K562 (cell line): ENCODE data around the gene NRTN. TPM values are rescaled to one million over a fixed set of nuclear protein-coding genes. Genes with fewer than 3 reads are reported as not detected.

Experiments used
- CBFA2T3 ChIP-seq: fragments of 450-650 bp; IDR thresholded peaks from 2 replicates; pipeline ENCODE4 v1.6.1; 2017
- CBX5 ChIP-seq: IDR thresholded peaks from 2 replicates; pipeline ENCODE4 v1.6.1; 2014; ENCODE audit warnings: low read depth, borderline replicate concordance
- GABPB2 ChIP-seq: fragments of 250-450 bp; sonication (Bioruptor Pico); conservative IDR thresholded peaks from 2 replicates; pipeline ENCODE4 v1.5.1; 2021; ENCODE audit warnings: mild to moderate bottlenecking
- KLF6 ChIP-seq: fragments of 250-450 bp; sonication (Bioruptor Pico); IDR thresholded peaks from 2 replicates; pipeline ENCODE4 v1.4.0; 2020; ENCODE audit warnings: mild to moderate bottlenecking, moderate library complexity, borderline replicate concordance
- L3MBTL2 ChIP-seq: fragments of 450-650 bp; IDR thresholded peaks from 2 replicates; pipeline ENCODE4 v1.6.1; 2016; ENCODE audit warnings: mild to moderate bottlenecking, moderate library complexity
- MYBL2 ChIP-seq, 2 experiments: fragments of 450-650 bp in 1 of 2; sonication (generic) in 1 of 2; formaldehyde crosslinking in 1 of 2; IDR thresholded peaks; 2 replicates each; pipeline versions ENCODE4 v1.6.1 to v1.8.1; 2017 to 2022; ENCODE audit warnings: borderline replicate concordance in 1 of 2, inconsistent platforms in 1 of 2, low read depth in 1 of 2, mild to moderate bottlenecking in 1 of 2, missing genetic modification reagents in 1 of 2, moderate library complexity in 1 of 2
- NR3C1 ChIP-seq: sonication (generic); formaldehyde crosslinking; IDR thresholded peaks from 2 replicates; pipeline ENCODE4 v1.8.1; 2022; ENCODE audit warnings: missing genetic modification reagents
- PHF8 ChIP-seq: fragments of 200-600 bp; sonication (generic); IDR thresholded peaks from 2 replicates; pipeline ENCODE4 v1.6.1; 2012; ENCODE audit warnings: mixed run types, mild to moderate bottlenecking, inconsistent platforms, low read length, moderate library complexity, borderline replicate concordance
- POU5F1 ChIP-seq: fragments of 150-350 bp; IDR thresholded peaks from 2 replicates; pipeline ENCODE4 v1.6.1; 2014; ENCODE audit warnings: borderline replicate concordance, low read length, low read depth, mild to moderate bottlenecking; ENCODE audit not compliant: partially characterized antibody
- RAD51 ChIP-seq: fragments of 450-650 bp; IDR thresholded peaks from 2 replicates; pipeline ENCODE4 v1.7.1; 2016; ENCODE audit warnings: low read depth, mild to moderate bottlenecking, borderline replicate concordance
- SIX5 ChIP-seq, 2 experiments: IDR thresholded peaks; 2 replicates each; pipeline ENCODE4 v1.6.1; 2011; ENCODE audit warnings: low read length in 2 of 2, borderline replicate concordance in 1 of 2, low read depth in 1 of 2, mild to moderate bottlenecking in 1 of 2, moderate library complexity in 1 of 2; ENCODE audit not compliant: insufficient read depth in 1 of 2
- SRSF9 ChIP-seq: fragments of 200-400 bp; formaldehyde crosslinking; IDR thresholded peaks from 2 replicates; pipeline ENCODE4 v1.6.1; 2017; ENCODE audit warnings: low read depth, low read length, borderline replicate concordance
- ZNF140 ChIP-seq: fragments of 250-450 bp; sonication (Bioruptor Pico); IDR thresholded peaks from 2 replicates; pipeline ENCODE4 v1.8.0; 2021; ENCODE audit warnings: moderate library complexity, mild to moderate bottlenecking, inconsistent platforms
- ZNF146 ChIP-seq: IDR thresholded peaks from one replicate; pipeline ENCODE4 v1.6.1; 2018; ENCODE audit warnings: missing compliant biosample characterization; ENCODE audit not compliant: unreplicated experiment
- ZNF263 ChIP-seq: sonication (generic); formaldehyde crosslinking; IDR thresholded peaks from 2 replicates; pipeline ENCODE4 v1.8.0; 2022; ENCODE audit warnings: mild to moderate bottlenecking, missing genetic modification reagents, borderline replicate concordance
- ZNF57 ChIP-seq: fragments of 450-650 bp; formaldehyde crosslinking; IDR thresholded peaks from 2 replicates; pipeline ENCODE4 v1.4.0; 2020; ENCODE audit warnings: mild to moderate bottlenecking, moderate library complexity
- ZNF766 ChIP-seq: fragments of 200-800 bp; sonication (Bioruptor generic); conservative IDR thresholded peaks from 2 replicates; pipeline ENCODE4 v1.6.1; 2016; ENCODE audit warnings: missing genetic modification characterization, missing compliant biosample characterization
- polyA plus RNA-seq, 8 experiments: library from polyadenylated mRNA; depleted of rRNA in 4 of 8; stranded (reverse) in 5 of 8; unstranded in 3 of 8; fragments of >200 nt; fragmentation: Nextera tagmentation in 2 of 8; fragmentation: Illumina TruSeq in 1 of 8; extraction: Ambion mirVana in 2 of 8; extraction: Trizol in 1 of 8; gene quantifications; 2 replicates each; pipeline versions ENCODE4 v1.2.1 to v1.2.3, GENCODE V29; 2011 to 2014; ENCODE audit warnings: inconsistent platforms in 1 of 8, missing spikeins in 1 of 8
- total RNA-seq, 7 experiments: library from RNA; depleted of rRNA in 6 of 7; stranded (reverse); fragments of >200 nt in 6 of 7; fragmentation: Illumina TruSeq in 2 of 7; extraction: Trizol in 2 of 7; gene quantifications; 2 replicates each; pipeline versions ENCODE4 v1.2.1 to v1.2.3, GENCODE V29; 2011 to 2021; ENCODE audit warnings: low replicate concordance in 1 of 7
- TF ChIP-seq, protein P1 (sequence below): sonication (generic); formaldehyde crosslinking; IDR thresholded peaks from 2 replicates; pipeline ENCODE4 v1.9.0; 2022; ENCODE audit warnings: mild to moderate bottlenecking, missing genetic modification reagents
- TF ChIP-seq, protein P2 (sequence below), 3 experiments: fragments of 200-800 bp in 1 of 3; fragments of 250-450 bp in 1 of 3; fragments of 450-650 bp in 1 of 3; sonication (Bioruptor Pico) in 1 of 3; sonication (Bioruptor generic) in 1 of 3; formaldehyde crosslinking in 1 of 3; IDR thresholded peaks; 2 replicates each; pipeline versions ENCODE4 v1.6.1 to v1.8.0; 2016 to 2022; ENCODE audit warnings: mild to moderate bottlenecking in 2 of 3, missing genetic modification characterization in 2 of 3, missing compliant biosample characterization in 1 of 3, moderate library complexity in 1 of 3
- TF ChIP-seq, protein P3 (sequence below): fragments of 450-650 bp; formaldehyde crosslinking; IDR thresholded peaks from 2 replicates; pipeline ENCODE4 v1.4.0; 2020; ENCODE audit warnings: mild to moderate bottlenecking, mixed read lengths

The NRTN gene
- total and polyA plus RNA-seq, 9 of the 15 experiments (the other 6 are each of a cell fraction or from before 2014, with no cell fraction given): 0.62 to 8.1 (median 1.6) TPM; not detected in 2

DNA sequence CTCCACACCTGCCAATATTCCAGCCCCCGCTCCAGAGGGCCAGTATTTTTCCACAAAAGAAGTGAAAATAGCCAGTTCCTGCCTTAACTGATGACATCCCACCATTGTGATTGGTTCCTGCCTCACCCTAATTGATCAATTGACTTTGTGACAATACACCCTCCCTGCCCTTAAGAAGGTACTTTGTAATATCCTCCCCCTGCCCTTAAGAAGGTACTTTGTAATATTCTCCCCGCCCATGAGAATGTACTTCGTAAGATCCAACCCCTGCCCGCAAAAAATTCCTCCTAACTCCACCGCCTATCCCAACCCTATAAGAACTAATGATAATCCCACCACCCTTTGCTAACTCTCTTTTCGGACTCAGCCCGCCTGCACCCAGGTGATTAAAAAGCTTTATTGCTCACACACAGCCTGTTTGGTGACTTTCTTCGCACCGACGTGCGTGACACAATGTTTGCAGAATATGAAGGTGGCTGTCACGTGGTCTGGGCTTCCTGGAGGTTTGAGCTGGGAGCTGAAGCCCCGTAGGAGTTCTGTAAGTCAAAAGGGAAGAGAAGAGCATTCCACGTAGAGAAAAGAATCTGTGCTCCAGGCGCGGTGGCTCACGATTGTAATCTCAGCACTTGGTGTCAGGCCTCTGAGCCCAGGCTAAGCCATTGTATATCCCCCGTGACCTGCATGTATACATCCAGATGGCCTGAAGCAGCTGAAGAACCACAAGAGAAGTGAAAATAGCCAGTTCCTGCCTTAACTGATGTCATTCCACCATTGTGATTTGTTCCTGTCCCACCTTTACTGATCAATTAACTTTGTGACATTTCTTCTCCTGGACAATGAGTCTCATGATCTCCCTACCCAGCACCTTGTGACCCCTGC, 52.6 kb downstream of the NRTN start (continued):
- TF ChIP-seq, protein P1, sequence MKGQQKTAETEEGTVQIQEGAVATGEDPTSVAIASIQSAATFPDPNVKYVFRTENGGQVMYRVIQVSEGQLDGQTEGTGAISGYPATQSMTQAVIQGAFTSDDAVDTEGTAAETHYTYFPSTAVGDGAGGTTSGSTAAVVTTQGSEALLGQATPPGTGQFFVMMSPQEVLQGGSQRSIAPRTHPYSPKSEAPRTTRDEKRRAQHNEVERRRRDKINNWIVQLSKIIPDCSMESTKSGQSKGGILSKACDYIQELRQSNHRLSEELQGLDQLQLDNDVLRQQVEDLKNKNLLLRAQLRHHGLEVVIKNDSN (CRISPR knock-in tag): peak; percentile 49
- TF ChIP-seq ZNF766 (CRISPR knock-in tag) (no peak), SRSF9 (no peak), NR3C1 (CRISPR knock-in tag) (no peak), L3MBTL2 (0 out of 2 replicates have a peak, but pooled peaks have one; percentile 19), ZNF57 (CRISPR knock-in tag) (peak; percentile 98), CBFA2T3 (no peak), KLF6 (CRISPR knock-in tag) (no peak), GABPB2 (CRISPR knock-in tag) (no peak), POU5F1 (no peak), SIX5 (IDR thresholded peaks at IDR 0.05; ENCODE audit: borderline replicate concordance in 1 of 2, insufficient read depth in 1 of 2, low read depth in 1 of 2, low read length in 2 of 2) (no peak), CBX5 (peak; percentile 66; the same call in 1 of the 2 replicates), ZNF140 (CRISPR knock-in tag) (no peak), RAD51 (peak; percentile 66; the same call in 1 of the 2 replicates), ZNF146 (no peak), MYBL2 (IDR thresholded peaks at IDR 0.05; ENCODE audit: low read depth) (no peak), MYBL2 (CRISPR knock-in tag; IDR thresholded peaks at IDR 0.05; ENCODE audit: borderline replicate concordance) (no peak), PHF8 (no peak), ZNF263 (CRISPR knock-in tag) (no peak)
- TF ChIP-seq, protein P2, sequence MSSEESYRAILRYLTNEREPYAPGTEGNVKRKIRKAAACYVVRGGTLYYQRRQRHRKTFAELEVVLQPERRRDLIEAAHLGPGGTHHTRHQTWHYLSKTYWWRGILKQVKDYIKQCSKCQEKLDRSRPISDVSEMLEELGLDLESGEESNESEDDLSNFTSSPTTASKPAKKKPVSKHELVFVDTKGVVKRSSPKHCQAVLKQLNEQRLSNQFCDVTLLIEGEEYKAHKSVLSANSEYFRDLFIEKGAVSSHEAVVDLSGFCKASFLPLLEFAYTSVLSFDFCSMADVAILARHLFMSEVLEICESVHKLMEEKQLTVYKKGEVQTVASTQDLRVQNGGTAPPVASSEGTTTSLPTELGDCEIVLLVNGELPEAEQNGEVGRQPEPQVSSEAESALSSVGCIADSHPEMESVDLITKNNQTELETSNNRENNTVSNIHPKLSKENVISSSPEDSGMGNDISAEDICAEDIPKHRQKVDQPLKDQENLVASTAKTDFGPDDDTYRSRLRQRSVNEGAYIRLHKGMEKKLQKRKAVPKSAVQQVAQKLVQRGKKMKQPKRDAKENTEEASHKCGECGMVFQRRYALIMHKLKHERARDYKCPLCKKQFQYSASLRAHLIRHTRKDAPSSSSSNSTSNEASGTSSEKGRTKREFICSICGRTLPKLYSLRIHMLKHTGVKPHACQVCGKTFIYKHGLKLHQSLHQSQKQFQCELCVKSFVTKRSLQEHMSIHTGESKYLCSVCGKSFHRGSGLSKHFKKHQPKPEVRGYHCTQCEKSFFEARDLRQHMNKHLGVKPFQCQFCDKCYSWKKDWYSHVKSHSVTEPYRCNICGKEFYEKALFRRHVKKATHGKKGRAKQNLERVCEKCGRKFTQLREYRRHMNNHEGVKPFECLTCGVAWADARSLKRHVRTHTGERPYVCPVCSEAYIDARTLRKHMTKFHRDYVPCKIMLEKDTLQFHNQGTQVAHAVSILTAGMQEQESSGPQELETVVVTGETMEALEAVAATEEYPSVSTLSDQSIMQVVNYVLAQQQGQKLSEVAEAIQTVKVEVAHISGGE (CRISPR knock-in tag; IDR thresholded peaks at IDR 0.05): no peak
- TF ChIP-seq, protein P3, sequence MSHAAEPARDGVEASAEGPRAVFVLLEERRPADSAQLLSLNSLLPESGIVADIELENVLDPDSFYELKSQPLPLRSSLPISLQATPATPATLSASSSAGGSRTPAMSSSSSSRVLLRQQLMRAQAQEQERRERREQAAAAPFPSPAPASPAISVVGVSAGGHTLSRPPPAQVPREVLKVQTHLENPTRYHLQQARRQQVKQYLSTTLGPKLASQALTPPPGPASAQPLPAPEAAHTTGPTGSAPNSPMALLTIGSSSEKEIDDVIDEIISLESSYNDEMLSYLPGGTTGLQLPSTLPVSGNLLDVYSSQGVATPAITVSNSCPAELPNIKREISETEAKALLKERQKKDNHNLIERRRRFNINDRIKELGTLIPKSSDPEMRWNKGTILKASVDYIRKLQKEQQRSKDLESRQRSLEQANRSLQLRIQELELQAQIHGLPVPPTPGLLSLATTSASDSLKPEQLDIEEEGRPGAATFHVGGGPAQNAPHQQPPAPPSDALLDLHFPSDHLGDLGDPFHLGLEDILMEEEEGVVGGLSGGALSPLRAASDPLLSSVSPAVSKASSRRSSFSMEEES (CRISPR knock-in tag): peak; percentile 52
